PC-9 (cell line): ENCODE measurements around the gene BET1L.

Experiments used
- EZH2 ChIP-seq: fragments of 200-600 bp; sonication (generic); IDR thresholded peaks from 2 replicates; pipeline ENCODE4 v1.8.0; 2017; ENCODE audit warnings: antibody characterized with exemption, low read depth
- TF ChIP-seq, protein P1 (sequence below): fragments of 200-600 bp; sonication (generic); conservative IDR thresholded peaks from 2 replicates; pipeline ENCODE4 v1.6.1; 2017; ENCODE audit warnings: mixed run types, antibody characterized with exemption, mild to moderate bottlenecking, moderate library complexity

- TF ChIP-seq EZH2, result no peak
- TF ChIP-seq, protein P1, sequence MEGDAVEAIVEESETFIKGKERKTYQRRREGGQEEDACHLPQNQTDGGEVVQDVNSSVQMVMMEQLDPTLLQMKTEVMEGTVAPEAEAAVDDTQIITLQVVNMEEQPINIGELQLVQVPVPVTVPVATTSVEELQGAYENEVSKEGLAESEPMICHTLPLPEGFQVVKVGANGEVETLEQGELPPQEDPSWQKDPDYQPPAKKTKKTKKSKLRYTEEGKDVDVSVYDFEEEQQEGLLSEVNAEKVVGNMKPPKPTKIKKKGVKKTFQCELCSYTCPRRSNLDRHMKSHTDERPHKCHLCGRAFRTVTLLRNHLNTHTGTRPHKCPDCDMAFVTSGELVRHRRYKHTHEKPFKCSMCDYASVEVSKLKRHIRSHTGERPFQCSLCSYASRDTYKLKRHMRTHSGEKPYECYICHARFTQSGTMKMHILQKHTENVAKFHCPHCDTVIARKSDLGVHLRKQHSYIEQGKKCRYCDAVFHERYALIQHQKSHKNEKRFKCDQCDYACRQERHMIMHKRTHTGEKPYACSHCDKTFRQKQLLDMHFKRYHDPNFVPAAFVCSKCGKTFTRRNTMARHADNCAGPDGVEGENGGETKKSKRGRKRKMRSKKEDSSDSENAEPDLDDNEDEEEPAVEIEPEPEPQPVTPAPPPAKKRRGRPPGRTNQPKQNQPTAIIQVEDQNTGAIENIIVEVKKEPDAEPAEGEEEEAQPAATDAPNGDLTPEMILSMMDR, result no peak
Observed at GRCh38 chr11:227824-228379, 20.7 kb upstream of the BET1L start.
